ENCODE results near the gene DENND1B.

The DENND1B gene

GRCh38 chr1:197557302-197557701 lies 218.0 kb downstream of the DENND1B start:
- no peaks in the 10 kb centered on the region for H3K36me3 ChIP-seq (ENCODE audit: control insufficient read depth, insufficient read depth, low read length)
- H3K27ac ChIP-seq (ENCODE audit: low read depth, low read length): no peak overlapping the region
- H3K4me1 ChIP-seq (ENCODE audit: control insufficient read depth, insufficient read depth, low read length): no peaks in the 10 kb centered on the region
- H3K27me3 ChIP-seq (ENCODE audit: control insufficient read depth, insufficient read depth, low read length): no peaks in the 10 kb centered on the region
- no peak overlapping the region for H3K9ac ChIP-seq (ENCODE audit: low read depth, low read length)
- no peaks in the 10 kb centered on the region for H3K9me3 ChIP-seq (ENCODE audit: control insufficient read depth, insufficient read depth, low read length)
- no peak overlapping the region for H3K4me3 ChIP-seq (ENCODE audit: low read depth, low read length)

GRCh38 chr1:197553281-197553680 lies 222.0 kb downstream of the DENND1B start:
- H3K36me3 ChIP-seq (ENCODE audit: control insufficient read depth, insufficient read depth, low read length): no peaks in the 10 kb centered on the region
- H3K4me1 ChIP-seq (ENCODE audit: control insufficient read depth, insufficient read depth, low read length): no peaks in the 10 kb centered on the region
- H3K4me3 ChIP-seq (ENCODE audit: low read depth, low read length): no peak overlapping the region
- no peaks in the 10 kb centered on the region for H3K9me3 ChIP-seq (ENCODE audit: control insufficient read depth, insufficient read depth, low read length)
- H3K27ac ChIP-seq (ENCODE audit: low read depth, low read length): no peak overlapping the region
- H3K9ac ChIP-seq (ENCODE audit: low read depth, low read length): no peak overlapping the region
- no peaks in the 10 kb centered on the region for H3K27me3 ChIP-seq (ENCODE audit: control insufficient read depth, insufficient read depth, low read length)

DNA sequence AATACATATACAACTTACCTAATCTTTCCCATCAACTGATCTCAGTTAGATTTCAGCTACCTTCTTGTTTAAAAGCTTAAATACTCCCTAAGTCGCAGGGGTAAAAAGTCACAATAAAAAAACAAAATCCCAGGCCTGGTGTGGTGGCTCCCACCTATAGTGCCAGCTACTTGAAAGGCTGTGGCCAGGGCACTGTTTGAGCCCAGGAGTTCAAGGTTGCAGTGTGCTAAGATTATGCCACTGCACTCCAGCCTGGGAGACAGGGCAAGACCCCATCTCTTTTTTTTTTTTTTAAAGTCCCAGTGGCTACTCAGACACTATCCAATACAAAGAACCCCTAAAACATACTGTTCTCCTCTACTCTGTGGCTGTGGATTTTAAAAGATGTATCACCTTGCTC lies 228.3 kb downstream of the DENND1B start:
- Histone ChIP-seq H3K27ac (ENCODE audit: low read depth, low read length) (no peak overlapping the region), H3K4me1 (ENCODE audit: control insufficient read depth, insufficient read depth, low read length) (no peaks in the 10 kb centered on the region), H3K4me3 (ENCODE audit: low read depth, low read length) (no peak overlapping the region), H3K36me3 (ENCODE audit: control insufficient read depth, insufficient read depth, low read length) (no peaks in the 10 kb centered on the region), H3K9me3 (ENCODE audit: control insufficient read depth, insufficient read depth, low read length) (no peaks in the 10 kb centered on the region), H3K9ac (ENCODE audit: low read depth, low read length) (no peak overlapping the region), H3K27me3 (ENCODE audit: control insufficient read depth, insufficient read depth, low read length) (no peaks in the 10 kb centered on the region)

DNA sequence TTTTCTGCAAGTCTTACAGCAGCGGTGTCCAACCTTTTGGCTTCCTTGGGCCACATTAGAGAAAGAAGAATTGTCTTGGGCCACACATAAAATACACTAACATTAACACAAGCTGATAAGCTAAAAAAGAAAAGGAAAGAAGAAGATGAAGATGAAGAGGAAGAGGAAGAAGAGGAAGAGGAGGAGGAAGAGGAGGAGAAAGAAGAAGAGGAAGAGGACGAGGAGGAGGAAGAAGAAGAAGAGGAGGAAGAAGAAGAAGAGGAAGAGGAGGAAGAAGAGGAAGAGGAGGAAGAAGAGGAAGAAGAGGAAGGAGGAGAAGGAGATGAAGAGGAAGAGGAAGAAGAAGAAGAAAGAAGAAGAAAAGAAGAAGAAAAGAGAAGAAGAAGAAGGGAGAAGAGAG lies 230.7 kb downstream of the DENND1B start:
- H3K36me3 ChIP-seq (ENCODE audit: control insufficient read depth, insufficient read depth, low read length): no peaks in the 10 kb centered on the region

DNA sequence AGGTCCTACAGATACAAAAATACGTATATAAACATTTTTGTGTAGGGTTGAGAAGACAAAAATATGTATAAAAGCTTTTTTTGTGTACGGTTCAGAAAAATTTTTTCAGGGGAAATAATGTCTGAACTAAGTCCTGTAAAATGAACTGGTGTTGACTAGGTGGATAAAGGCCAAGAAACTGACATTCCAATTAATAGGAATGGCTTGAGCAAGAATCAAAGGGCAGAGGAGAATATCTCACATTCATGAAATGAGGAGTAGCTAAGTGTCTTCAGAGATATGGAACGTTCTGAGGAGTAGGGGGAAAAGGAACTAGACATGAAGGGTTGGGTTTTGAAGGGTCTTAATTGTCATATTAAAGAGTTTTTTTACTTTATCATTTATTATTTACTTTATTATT lies 231.2 kb downstream of the DENND1B start:
- H3K9ac ChIP-seq (ENCODE audit: low read depth, low read length): no peak overlapping the region
- H3K27ac ChIP-seq (ENCODE audit: low read depth, low read length): no peak overlapping the region
- no peak overlapping the region for H3K4me3 ChIP-seq (ENCODE audit: low read depth, low read length)
- H3K4me1 ChIP-seq (ENCODE audit: control insufficient read depth, insufficient read depth, low read length): peaks cover 16% of the 10 kb centered on the region
- no peaks in the 10 kb centered on the region for H3K27me3 ChIP-seq (ENCODE audit: control insufficient read depth, insufficient read depth, low read length)
- H3K36me3 ChIP-seq (ENCODE audit: control insufficient read depth, insufficient read depth, low read length): no peaks in the 10 kb centered on the region
- H3K9me3 ChIP-seq (ENCODE audit: control insufficient read depth, insufficient read depth, low read length): no peaks in the 10 kb centered on the region

More for the DNA sequence above, 230.7 kb downstream of the DENND1B start:
- Histone ChIP-seq H3K4me1 (ENCODE audit: control insufficient read depth, insufficient read depth, low read length) (peaks cover 16% of the 10 kb centered on the region), H3K9me3 (ENCODE audit: control insufficient read depth, insufficient read depth, low read length) (no peaks in the 10 kb centered on the region), H3K27me3 (ENCODE audit: control insufficient read depth, insufficient read depth, low read length) (no peaks in the 10 kb centered on the region), H3K27ac (ENCODE audit: low read depth, low read length) (no peak overlapping the region), H3K4me3 (ENCODE audit: low read depth, low read length) (no peak overlapping the region), H3K9ac (ENCODE audit: low read depth, low read length) (no peak overlapping the region)

GRCh38 chr1:197541411-197541810 lies 233.9 kb downstream of the DENND1B start:
- Histone ChIP-seq H3K27ac (ENCODE audit: low read depth, low read length) (peak overlapping the region; percentile 66), H3K27me3 (ENCODE audit: control insufficient read depth, insufficient read depth, low read length) (no peaks in the 10 kb centered on the region), H3K9ac (ENCODE audit: low read depth, low read length) (no peak overlapping the region), H3K4me1 (ENCODE audit: control insufficient read depth, insufficient read depth, low read length) (peaks cover 16% of the 10 kb centered on the region), H3K36me3 (ENCODE audit: control insufficient read depth, insufficient read depth, low read length) (no peaks in the 10 kb centered on the region), H3K9me3 (ENCODE audit: control insufficient read depth, insufficient read depth, low read length) (no peaks in the 10 kb centered on the region), H3K4me3 (ENCODE audit: low read depth, low read length) (no peak overlapping the region)

- Histone ChIP-seq H3K4me3 (ENCODE audit: low read depth, low read length) (no peak overlapping the region), H3K9ac (ENCODE audit: low read depth, low read length) (no peak overlapping the region), H3K27me3 (ENCODE audit: control insufficient read depth, insufficient read depth, low read length) (no peaks in the 10 kb centered on the region), H3K36me3 (ENCODE audit: control insufficient read depth, insufficient read depth, low read length) (no peaks in the 10 kb centered on the region), H3K27ac (ENCODE audit: low read depth, low read length) (no peak overlapping the region), H3K9me3 (ENCODE audit: control insufficient read depth, insufficient read depth, low read length) (no peaks in the 10 kb centered on the region), H3K4me1 (ENCODE audit: control insufficient read depth, insufficient read depth, low read length) (no peaks in the 10 kb centered on the region)
These were observed 248.4 kb downstream of the DENND1B start for GRCh38 chr1:197526736-197527371.

GRCh38 chr1:197521118-197521739 lies 254.1 kb downstream of the DENND1B start:
- no peak overlapping the region for H3K9ac ChIP-seq (ENCODE audit: low read depth, low read length)
- no peaks in the 10 kb centered on the region for H3K36me3 ChIP-seq (ENCODE audit: control insufficient read depth, insufficient read depth, low read length)
- no peaks in the 10 kb centered on the region for H3K9me3 ChIP-seq (ENCODE audit: control insufficient read depth, insufficient read depth, low read length)

DNA sequence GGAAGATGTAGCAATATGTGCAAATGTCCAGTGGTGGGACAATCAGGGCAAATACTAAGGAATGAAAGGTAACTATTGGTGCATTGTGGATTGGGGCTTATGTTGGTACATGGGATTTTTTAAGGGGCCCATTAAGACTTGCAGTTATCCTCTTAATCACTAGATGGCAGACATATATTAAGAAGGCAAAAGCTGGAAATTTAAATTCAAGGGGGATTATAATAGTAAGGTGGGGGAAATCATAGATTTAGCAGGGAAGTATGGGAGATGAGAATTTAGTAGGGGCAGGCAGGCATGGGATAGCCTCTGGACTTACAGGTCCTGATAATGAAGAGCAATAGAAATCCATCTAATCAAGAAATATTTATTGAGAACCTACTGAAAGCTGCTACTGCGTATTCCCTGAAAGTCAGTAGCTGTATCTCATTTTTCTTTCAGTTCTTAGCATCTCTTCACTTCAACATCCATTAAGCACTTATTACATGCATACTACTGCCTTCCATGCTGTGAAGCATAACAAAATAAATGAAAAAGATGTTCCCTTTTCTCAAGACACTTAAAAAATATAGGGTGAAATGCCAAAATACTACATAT lies 255.4 kb downstream of the DENND1B start:
- Histone ChIP-seq H3K9me3 (ENCODE audit: control insufficient read depth, insufficient read depth, low read length) (no peaks in the 10 kb centered on the region), H3K36me3 (ENCODE audit: control insufficient read depth, insufficient read depth, low read length) (no peaks in the 10 kb centered on the region), H3K27me3 (ENCODE audit: control insufficient read depth, insufficient read depth, low read length) (no peaks in the 10 kb centered on the region), H3K4me1 (ENCODE audit: control insufficient read depth, insufficient read depth, low read length) (peaks cover 10% of the 10 kb centered on the region), H3K27ac (ENCODE audit: low read depth, low read length) (no peak overlapping the region), H3K9ac (ENCODE audit: low read depth, low read length) (no peak overlapping the region), H3K4me3 (ENCODE audit: low read depth, low read length) (no peak overlapping the region)

More at GRCh38 chr1:197521118-197521739, 254.1 kb downstream of the DENND1B start:
- peaks cover 10% of the 10 kb centered on the region for H3K4me1 ChIP-seq (ENCODE audit: control insufficient read depth, insufficient read depth, low read length)
- no peak overlapping the region for H3K4me3 ChIP-seq (ENCODE audit: low read depth, low read length)
- no peak overlapping the region for H3K27ac ChIP-seq (ENCODE audit: low read depth, low read length)
- H3K27me3 ChIP-seq (ENCODE audit: control insufficient read depth, insufficient read depth, low read length): no peaks in the 10 kb centered on the region

DNA sequence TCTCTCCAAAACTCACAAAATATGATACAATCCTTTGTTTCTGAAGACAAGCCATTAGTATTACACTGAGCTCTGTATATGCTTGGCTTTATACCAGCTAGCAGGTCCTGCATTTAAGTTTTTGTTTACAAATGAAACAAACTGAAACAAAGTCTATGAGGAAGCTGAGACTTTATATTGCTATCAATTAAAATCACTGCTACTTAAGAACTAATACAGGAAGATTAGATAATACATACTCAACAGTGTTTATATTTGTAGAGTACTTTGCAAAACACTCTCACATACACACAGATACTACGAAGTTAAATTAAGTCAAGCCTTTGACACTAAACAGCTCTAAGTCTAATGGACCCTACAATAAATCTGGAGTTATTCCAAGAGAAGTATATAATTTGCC lies 259.9 kb downstream of the DENND1B start:
- Histone ChIP-seq H3K9ac (ENCODE audit: low read depth, low read length) (no peak overlapping the region), H3K36me3 (ENCODE audit: control insufficient read depth, insufficient read depth, low read length) (no peaks in the 10 kb centered on the region), H3K4me3 (ENCODE audit: low read depth, low read length) (no peak overlapping the region), H3K4me1 (ENCODE audit: control insufficient read depth, insufficient read depth, low read length) (peaks cover 4% of the 10 kb centered on the region), H3K9me3 (ENCODE audit: control insufficient read depth, insufficient read depth, low read length) (no peaks in the 10 kb centered on the region), H3K27me3 (ENCODE audit: control insufficient read depth, insufficient read depth, low read length) (no peaks in the 10 kb centered on the region), H3K27ac (ENCODE audit: low read depth, low read length) (no peak overlapping the region)

DNA sequence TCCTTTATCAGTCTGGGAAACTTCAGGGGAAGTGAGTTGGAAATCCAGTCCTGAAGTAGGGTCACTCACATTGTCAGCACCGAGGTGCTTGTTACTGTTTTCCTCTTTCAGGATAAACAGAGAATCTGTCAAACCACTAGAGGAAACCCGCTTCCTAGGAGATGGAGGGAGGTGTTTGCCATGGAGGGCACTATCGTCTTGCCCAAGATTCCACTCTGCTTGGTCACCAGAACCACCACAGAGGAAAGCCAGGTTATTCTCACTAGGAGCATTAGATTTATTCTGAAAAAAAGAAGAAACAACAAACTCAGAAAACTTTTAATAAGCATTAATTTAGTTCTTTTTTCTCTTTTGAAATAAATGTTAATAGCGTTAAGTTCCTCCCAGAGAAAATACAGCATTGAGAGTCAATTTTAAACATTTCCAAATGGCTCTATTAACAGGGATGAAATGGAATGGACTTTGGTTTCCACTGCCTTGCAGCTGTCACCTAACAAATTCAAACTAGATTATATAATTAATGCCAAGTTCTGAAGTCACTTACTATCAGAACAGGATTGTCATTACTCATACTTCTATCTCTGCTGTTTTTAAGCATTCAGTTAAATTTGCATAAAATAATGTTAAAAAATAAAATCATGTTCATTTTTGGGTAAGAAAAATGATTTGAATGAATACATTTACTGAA lies 264.4 kb downstream of the DENND1B start:
- H3K4me3 ChIP-seq (ENCODE audit: low read depth, low read length): no peak overlapping the region
- H3K27ac ChIP-seq (ENCODE audit: low read depth, low read length): no peak overlapping the region
- H3K9me3 ChIP-seq (ENCODE audit: control insufficient read depth, insufficient read depth, low read length): no peaks in the 10 kb centered on the region
- no peaks in the 10 kb centered on the region for H3K36me3 ChIP-seq (ENCODE audit: control insufficient read depth, insufficient read depth, low read length)
- H3K9ac ChIP-seq (ENCODE audit: low read depth, low read length): no peak overlapping the region
- peaks cover 7% of the 10 kb centered on the region for H3K4me1 ChIP-seq (ENCODE audit: control insufficient read depth, insufficient read depth, low read length)
- H3K27me3 ChIP-seq (ENCODE audit: control insufficient read depth, insufficient read depth, low read length): no peaks in the 10 kb centered on the region
